GM12878 (cell line): ENCODE measurements around the gene TRIM25. TPM values are rescaled to one million over a fixed set of nuclear protein-coding genes. Genes with fewer than 3 reads are reported as not detected.

Experiments
- BHLHE40 ChIP-seq, 2 experiments: fragments of 450-650 bp in 1 of 2; IDR thresholded peaks; 2 replicates each; pipeline ENCODE4 v1.6.1; 2011 to 2017; ENCODE audit warnings: low read depth in 2 of 2, borderline replicate concordance in 1 of 2, improper control_type of control experiment in 1 of 2, low read length in 1 of 2, mild to moderate bottlenecking in 1 of 2
- CHD1 ChIP-seq: IDR thresholded peaks from 2 replicates; pipeline ENCODE4 v1.6.1; 2012; ENCODE audit warnings: low read depth, low read length, improper control_type of control experiment
- EGR1 ChIP-seq, 2 experiments: IDR thresholded peaks; 1 replicate in 1 of 2; 2 replicates in 1 of 2; pipeline ENCODE4 v1.6.1; 2011 to 2012; ENCODE audit warnings: low read depth in 2 of 2, low read length in 2 of 2, borderline replicate concordance in 1 of 2, mild to moderate bottlenecking in 1 of 2, moderate library complexity in 1 of 2
- ELK1 ChIP-seq: IDR thresholded peaks from 2 replicates; pipeline ENCODE4 v1.6.1; 2012; ENCODE audit warnings: low read depth, low read length, improper control_type of control experiment
- ETV6 ChIP-seq, 2 experiments: fragments of 450-650 bp in 1 of 2; IDR thresholded peaks in 1 of 2; conservative IDR thresholded peaks in 1 of 2; 2 replicates each; pipeline ENCODE4 v1.6.1; 2014; ENCODE audit warnings: antibody characterized with exemption in 1 of 2, borderline replicate concordance in 1 of 2, low read depth in 1 of 2, mild to moderate bottlenecking in 1 of 2, moderate library complexity in 1 of 2
- FOS ChIP-seq: IDR thresholded peaks from 3 replicates; pipeline ENCODE4 v1.6.1; 2011; ENCODE audit warnings: borderline replicate concordance; ENCODE audit not compliant: insufficient read length; ENCODE audit errors: extremely low read depth
- GABPA ChIP-seq: IDR thresholded peaks from 2 replicates; pipeline ENCODE4 v1.6.1; 2014; ENCODE audit warnings: antibody characterized with exemption, low read depth, mild to moderate bottlenecking, inconsistent platforms
- HDAC2 ChIP-seq: fragments of 200-600 bp; sonication (generic); IDR thresholded peaks from 2 replicates; pipeline ENCODE4 v1.6.1; 2017
- KAT2A ChIP-seq: conservative IDR thresholded peaks from 2 replicates; pipeline ENCODE4 v1.6.1; 2011; ENCODE audit warnings: low read depth, low read length; ENCODE audit not compliant: control insufficient read depth
- KDM1A ChIP-seq: fragments of 200-600 bp; sonication (generic); IDR thresholded peaks from 2 replicates; pipeline ENCODE4 v1.6.1; 2016; ENCODE audit warnings: borderline replicate concordance
- SMAD5 ChIP-seq: IDR thresholded peaks from 2 replicates; pipeline ENCODE4 v1.6.1; 2016; ENCODE audit warnings: antibody characterized with exemption, low read depth
- STAT3 ChIP-seq: IDR thresholded peaks from 2 replicates; pipeline ENCODE4 v1.6.1; 2011; ENCODE audit warnings: low read depth, low read length, improper control_type of control experiment
- ZNF622 ChIP-seq: fragments of 450-650 bp; IDR thresholded peaks from 2 replicates; pipeline ENCODE4 v1.6.1; 2017; ENCODE audit warnings: mild to moderate bottlenecking, inconsistent platforms
- polyA plus RNA-seq, 11 experiments: library from polyadenylated mRNA; depleted of rRNA in 4 of 11; unstranded in 6 of 11; stranded (reverse) in 5 of 11; fragments of >200 nt; fragmentation: Nextera tagmentation in 4 of 11; fragmentation: Illumina TruSeq in 1 of 11; extraction: Ambion mirVana in 4 of 11; extraction: Trizol in 1 of 11; gene quantifications; 1 replicate in 1 of 11; 2 replicates in 10 of 11; pipeline versions ENCODE4 v1.2.1 to v1.2.3, GENCODE V29; 2011 to 2016; ENCODE audit warnings: inconsistent platforms in 2 of 11, missing spikeins in 2 of 11, low read depth in 1 of 11
- total RNA-seq, 4 experiments: library from RNA; depleted of rRNA in 3 of 4; stranded (reverse); fragments of >200 nt in 3 of 4; fragmentation: Illumina TruSeq in 1 of 4; extraction: Trizol in 1 of 4; gene quantifications; 2 replicates each; pipeline versions ENCODE4 v1.2.1 to v1.2.3, GENCODE V29; 2013 to 2021
- TF ChIP-seq, protein P1 (sequence below): IDR thresholded peaks from 2 replicates; pipeline ENCODE4 v1.6.1; 2012; ENCODE audit warnings: low read depth, low read length, improper control_type of control experiment

TRIM25 gene
- total and polyA plus RNA-seq, 10 of the 15 experiments (the other 5 are each of a cell fraction or from before 2014, with no cell fraction given), result 10.5 to 123 (median 51.3) TPM

- TF ChIP-seq GABPA (no peak), KDM1A (no peak), BHLHE40 (IDR thresholded peaks at IDR 0.05; ENCODE audit: borderline replicate concordance in 1 of 2, low read depth in 2 of 2, low read length in 1 of 2) (no peak), HDAC2 (no peak), STAT3 (no peak), CHD1 (0 out of 2 replicates have a peak, but pooled peaks have one; percentile 61), KAT2A (no peak), ZNF622 (no peak), FOS (no peak), SMAD5 (no peak), ELK1 (no peak), ETV6 (conservative IDR thresholded peaks at IDR 0.05 in 1 of 2, IDR thresholded peaks at IDR 0.05 in 1 of 2; ENCODE audit: borderline replicate concordance in 1 of 2, low read depth in 1 of 2) (no peak), EGR1 (IDR thresholded peaks at IDR 0.05; ENCODE audit: borderline replicate concordance in 1 of 2, low read depth in 2 of 2, low read length in 2 of 2) (no peak)
- TF ChIP-seq, protein P1, sequence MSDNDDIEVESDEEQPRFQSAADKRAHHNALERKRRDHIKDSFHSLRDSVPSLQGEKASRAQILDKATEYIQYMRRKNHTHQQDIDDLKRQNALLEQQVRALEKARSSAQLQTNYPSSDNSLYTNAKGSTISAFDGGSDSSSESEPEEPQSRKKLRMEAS, result no peak
Measured at GRCh38 chr17:56914581-56915273, 878 bp upstream of the TRIM25 start (continued).
